IMR-90 (cell line): ENCODE data around the gene SRGAP2C. TPM values are rescaled to one million over a fixed set of nuclear protein-coding genes. Genes with fewer than 3 reads are reported as not detected.
"Not testable (repeated sequence)": the region's sequence is repeated elsewhere in the genome, so short reads cannot be mapped to it uniquely, and the experiment has no call there.

Experiments used
- ATAC-seq: fragments of 200-7000 bp; cut with Tn5 transposase; 2 replicates; pipeline ENCODE4 v1.9.1; 2020; ENCODE audit warnings: low read depth, mild to moderate bottlenecking, moderate library complexity
- BruUV-seq: library from RNA; stranded (reverse); fragments of 400-500 nt; replicated peaks from 2 replicates; lab custom pipeline; 2021; lab: Mats Ljungman, UMichigan
- CTCF ChIA-PET: fragments of 300-600 bp; formaldehyde crosslinking; extraction: SDS; loops from one replicate; lab custom pipeline; 2021; ENCODE audit warnings: antibody characterized with exemption; lab: Yijun Ruan, JAX
- POLR2A ChIA-PET: fragments of 300-600 bp; sonication (Branson Sonifier 250); formaldehyde crosslinking; loops from one replicate; lab custom pipeline; 2022; ENCODE audit warnings: antibody characterized with exemption; ENCODE audit not compliant: unreplicated experiment; lab: Charles Lee
- DNase-seq: peaks from one replicate; pipeline ENCODE4 v3.0.0; 2013
- H2AFZ ChIP-seq: replicated peaks from 2 replicates; pipeline ENCODE3; 2013; ENCODE audit warnings: low read length, mild to moderate bottlenecking; ENCODE audit not compliant: poor library complexity
- H2AK5ac ChIP-seq: 2 replicates; pipeline ENCODE4 v1.6.1; 2013; ENCODE audit warnings: low read depth, low read length, inconsistent platforms
- H2AK9ac ChIP-seq: replicated peaks from 2 replicates; pipeline ENCODE3; 2013; ENCODE audit warnings: mild to moderate bottlenecking, low read depth, low read length, moderate library complexity; ENCODE audit not compliant: poor library complexity
- H2BK120ac ChIP-seq: 2 replicates; pipeline ENCODE4 v1.6.1; 2013; ENCODE audit warnings: low read depth, low read length, inconsistent platforms
- H2BK15ac ChIP-seq: 3 replicates; pipeline ENCODE4 v1.6.1; 2013; ENCODE audit warnings: low read depth, low read length, inconsistent platforms
- H2BK20ac ChIP-seq: 2 replicates; pipeline ENCODE4 v1.6.1; 2013; ENCODE audit warnings: low read depth, mild to moderate bottlenecking, inconsistent platforms, low read length, moderate library complexity
- H2BK5ac ChIP-seq: 2 replicates; pipeline ENCODE4 v1.6.1; 2013; ENCODE audit warnings: mild to moderate bottlenecking, low read depth, low read length, inconsistent platforms; ENCODE audit not compliant: poor library complexity, severe bottlenecking
- H3K14ac ChIP-seq: replicated peaks from 2 replicates; pipeline ENCODE4 v1.6.1; 2013; ENCODE audit warnings: low read depth, low read length, inconsistent platforms
- H3K18ac ChIP-seq: 2 replicates; pipeline ENCODE4 v1.6.1; 2013; ENCODE audit warnings: low read depth, low read length, control low read depth
- H3K23ac ChIP-seq: 2 replicates; pipeline ENCODE4 v1.6.1; 2013; ENCODE audit warnings: low read depth, low read length, inconsistent platforms
- H3K27ac ChIP-seq: 2 replicates; pipeline ENCODE4 v1.5.1; 2013; ENCODE audit warnings: mild to moderate bottlenecking, control low read depth, low read length; ENCODE audit not compliant: insufficient read depth
- H3K27me3 ChIP-seq: 2 replicates; pipeline ENCODE4 v1.6.1; 2013; ENCODE audit warnings: low read length; ENCODE audit not compliant: control insufficient read depth, insufficient read depth
- H3K36me3 ChIP-seq: 2 replicates; pipeline ENCODE4 v1.6.1; 2013; ENCODE audit warnings: low read length, mixed read lengths; ENCODE audit not compliant: control insufficient read depth, insufficient read depth
- H3K4ac ChIP-seq: 2 replicates; pipeline ENCODE4 v1.6.1; 2013; ENCODE audit warnings: low read depth, low read length, inconsistent platforms
- H3K4me1 ChIP-seq: 2 replicates; pipeline ENCODE4 v1.6.1; 2013; ENCODE audit warnings: low read length, mixed read lengths; ENCODE audit not compliant: control insufficient read depth, insufficient read depth
- H3K4me2 ChIP-seq: 2 replicates; pipeline ENCODE4 v1.6.1; 2013; ENCODE audit warnings: low read depth, mild to moderate bottlenecking, control low read depth, low read length, moderate library complexity
- H3K4me3 ChIP-seq: 2 replicates; pipeline ENCODE4 v1.5.1; 2013; ENCODE audit warnings: low read depth, mild to moderate bottlenecking, control low read depth, low read length, moderate library complexity; ENCODE audit not compliant: insufficient read depth
- H3K56ac ChIP-seq: 2 replicates; pipeline ENCODE4 v1.6.1; 2013; ENCODE audit warnings: low read length, inconsistent platforms; ENCODE audit not compliant: insufficient read depth; ENCODE audit errors: extremely low read depth
- H3K79me1 ChIP-seq, 2 experiments: 2 replicates each; pipeline ENCODE4 v1.6.1; 2013; ENCODE audit warnings: low read length in 2 of 2, inconsistent platforms in 1 of 2, low read depth in 1 of 2
- H3K9ac ChIP-seq: 2 replicates; pipeline ENCODE4 v1.6.1; 2013; ENCODE audit warnings: low read depth, low read length, control low read depth
- H3K9me1 ChIP-seq: 2 replicates; pipeline ENCODE4 v1.6.1; 2013; ENCODE audit warnings: low read length, inconsistent platforms; ENCODE audit not compliant: insufficient read depth
- H3K9me3 ChIP-seq: 2 replicates; pipeline ENCODE4 v1.6.1; 2013; ENCODE audit warnings: low read length; ENCODE audit not compliant: control insufficient read depth, insufficient read depth
- H4K20me1 ChIP-seq: 2 replicates; pipeline ENCODE4 v1.6.1; 2013; ENCODE audit warnings: low read length, inconsistent platforms; ENCODE audit not compliant: insufficient read depth
- H4K5ac ChIP-seq: 2 replicates; pipeline ENCODE4 v1.6.1; 2013; ENCODE audit warnings: mild to moderate bottlenecking, low read depth, low read length, control low read depth
- H4K8ac ChIP-seq, 2 experiments: 2 replicates each; pipeline ENCODE4 v1.6.1; 2013; ENCODE audit warnings: low read depth in 2 of 2, low read length in 2 of 2, control low read depth in 1 of 2, inconsistent platforms in 1 of 2
- H4K91ac ChIP-seq: 2 replicates; pipeline ENCODE4 v1.6.1; 2013; ENCODE audit warnings: low read depth, low read length, inconsistent platforms; ENCODE audit not compliant: insufficient read depth
- WGBS, 2 experiments: methylation state at CpG; one replicate each; pipeline versions ENCODE4 v1.1.5 to v1.1.7; 2013; ENCODE audit warnings: missing lambda C conversion rate in 2 of 2; ENCODE audit not compliant: insufficient read length in 1 of 2; ENCODE audit errors: extremely low coverage in 2 of 2; 5-methylcytosine and 5-hydroxymethylcytosine counted together
- dilution Hi-C: fragments of 300-500 bp; cut with HindIII; formaldehyde crosslinking; loops from one replicate; pipeline ENCODE4 v1.14.3; 2018; ENCODE audit warnings: low sequenced_read_pairs; ENCODE audit not compliant: unreplicated experiment
- in situ Hi-C: fragments of 300-500 bp; cut with MboI; formaldehyde crosslinking; loops from 3 replicates; pipeline ENCODE4 v1.14.3; 2019; ENCODE audit warnings: low sequenced_read_pairs, inconsistent platforms, mixed read lengths
- intact Hi-C: fragments of 100-400 bp; cut with micrococcal nuclease; formaldehyde crosslinking; loops from 2 replicates; pipeline ENCODE4 v1.10.0; 2022
- polyA plus RNA-seq, 3 experiments: library from polyadenylated mRNA; depleted of rRNA; stranded (reverse); fragments of >200 nt; gene quantifications; 2 replicates each; pipeline ENCODE4 v1.2.3, GENCODE V29; 2012; ENCODE audit warnings: low replicate concordance in 1 of 3
- total RNA-seq: library from RNA; depleted of rRNA; stranded (reverse); fragments of >200 nt; gene quantifications from 2 replicates; pipeline ENCODE4 v1.2.3, GENCODE V29; 2012

Gene SRGAP2C
- total and polyA plus RNA-seq, 2 of the 4 experiments (the other 2 are of a cell fraction): 5.6 to 12.7 TPM

- H2AFZ ChIP-seq, H3K23ac ChIP-seq, in situ Hi-C loops, H3K4me3 ChIP-seq, H3K9ac ChIP-seq, H4K20me1 ChIP-seq, H3K18ac ChIP-seq, H3K56ac ChIP-seq, H3K27me3 ChIP-seq, H3K9me3 ChIP-seq, H2BK5ac ChIP-seq, H3K4me1 ChIP-seq, BruUV-seq, dilution Hi-C loops, H3K4ac ChIP-seq, H4K5ac ChIP-seq, H4K91ac ChIP-seq, H3K14ac ChIP-seq, H3K36me3 ChIP-seq, H2BK15ac ChIP-seq, intact Hi-C loops, H2BK20ac ChIP-seq, H4K8ac ChIP-seq, H3K27ac ChIP-seq, H3K79me1 ChIP-seq, DNase-seq, H2AK9ac ChIP-seq, POLR2A ChIA-PET, H2BK120ac ChIP-seq, H2AK5ac ChIP-seq, CTCF ChIA-PET, H3K9me1 ChIP-seq, H3K4me2 ChIP-seq: not testable (repeated sequence)
- no CpG with 5 or more reads among the region's 2 CpGs for WGBS, 2 experiments
- ATAC-seq: 0 out of 2 replicates have a peak, but pooled peaks have one; percentile 16
Observed at GRCh38 chr1:121339611-121340010, 154.8 kb downstream of the SRGAP2C start.

- peak; percentile 61 for ATAC-seq
- H2AFZ ChIP-seq, H2BK5ac ChIP-seq, H2AK9ac ChIP-seq, H4K5ac ChIP-seq, BruUV-seq, H3K79me1 ChIP-seq, H3K9me3 ChIP-seq, H2BK20ac ChIP-seq, H2BK120ac ChIP-seq, H3K36me3 ChIP-seq, H4K8ac ChIP-seq, H3K9ac ChIP-seq, H3K9me1 ChIP-seq, H4K91ac ChIP-seq, H3K4me3 ChIP-seq, CTCF ChIA-PET, H3K4me1 ChIP-seq, H2AK5ac ChIP-seq, dilution Hi-C loops, H3K27ac ChIP-seq, H3K56ac ChIP-seq, H3K4me2 ChIP-seq, POLR2A ChIA-PET, H2BK15ac ChIP-seq, in situ Hi-C loops, intact Hi-C loops, H4K20me1 ChIP-seq, H3K14ac ChIP-seq, H3K23ac ChIP-seq, H3K18ac ChIP-seq, H3K4ac ChIP-seq, H3K27me3 ChIP-seq: not testable (repeated sequence)
- no CpG with 5 or more reads among the region's 3 CpGs for WGBS, 2 experiments
- DNase-seq: peak; percentile 32
Observed at GRCh38 chr1:121343311-121343906, 158.6 kb downstream of the SRGAP2C start.
